ENCODE measurements around the gene ARID2.

Gene ARID2

DNA sequence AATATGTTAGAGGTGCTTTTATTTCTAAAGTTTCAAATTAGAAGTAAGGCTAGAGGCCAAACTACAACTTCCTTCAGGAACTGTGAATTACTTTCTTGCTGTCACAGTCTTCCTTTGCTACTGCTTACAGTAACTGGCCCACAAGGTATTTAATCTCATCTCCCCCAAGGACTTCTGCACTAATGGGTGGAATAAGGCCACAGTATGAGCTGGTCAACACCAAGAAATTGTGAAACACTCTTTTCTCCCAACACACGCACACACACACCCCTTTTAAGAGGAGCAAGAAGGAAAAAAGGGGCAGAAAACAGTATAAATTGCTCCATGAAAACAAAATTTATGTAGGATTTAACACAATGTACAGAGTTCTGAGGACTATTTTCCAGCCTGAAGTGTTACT lies 215.3 kb downstream of the ARID2 start:
- TF ChIP-seq FOXP2 (optimal IDR thresholded peaks at IDR 0.05; ENCODE audit: borderline replicate concordance, extremely low read depth, extremely low read length, insufficient read depth) = no peak

DNA sequence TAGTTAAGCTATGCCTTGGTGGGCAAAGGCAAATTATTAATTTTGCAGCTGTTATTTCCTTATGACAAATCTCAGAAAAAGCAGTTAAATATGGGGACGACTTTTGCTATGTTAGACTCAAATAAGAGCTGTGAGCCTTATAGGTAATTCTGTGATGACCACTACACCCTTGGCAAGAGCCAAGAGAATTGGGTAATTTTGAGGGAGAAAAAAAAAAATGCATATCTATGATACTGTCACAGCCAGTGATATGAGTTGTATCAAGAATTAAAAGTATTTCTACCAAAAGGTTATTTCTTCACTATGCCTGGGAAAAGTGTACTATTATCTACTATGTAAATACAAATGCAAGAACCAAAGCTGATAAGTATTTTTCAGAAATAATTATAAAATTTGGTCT lies 216.9 kb downstream of the ARID2 start:
- TF ChIP-seq POLR2AphosphoS5 (IDR thresholded peaks at IDR 0.05; ENCODE audit: low read depth, low read length) = no peak
- TF ChIP-seq FOXP2 (optimal IDR thresholded peaks at IDR 0.05; ENCODE audit: borderline replicate concordance, extremely low read depth, extremely low read length, insufficient read depth) = no peak
- TF ChIP-seq, protein P1, sequence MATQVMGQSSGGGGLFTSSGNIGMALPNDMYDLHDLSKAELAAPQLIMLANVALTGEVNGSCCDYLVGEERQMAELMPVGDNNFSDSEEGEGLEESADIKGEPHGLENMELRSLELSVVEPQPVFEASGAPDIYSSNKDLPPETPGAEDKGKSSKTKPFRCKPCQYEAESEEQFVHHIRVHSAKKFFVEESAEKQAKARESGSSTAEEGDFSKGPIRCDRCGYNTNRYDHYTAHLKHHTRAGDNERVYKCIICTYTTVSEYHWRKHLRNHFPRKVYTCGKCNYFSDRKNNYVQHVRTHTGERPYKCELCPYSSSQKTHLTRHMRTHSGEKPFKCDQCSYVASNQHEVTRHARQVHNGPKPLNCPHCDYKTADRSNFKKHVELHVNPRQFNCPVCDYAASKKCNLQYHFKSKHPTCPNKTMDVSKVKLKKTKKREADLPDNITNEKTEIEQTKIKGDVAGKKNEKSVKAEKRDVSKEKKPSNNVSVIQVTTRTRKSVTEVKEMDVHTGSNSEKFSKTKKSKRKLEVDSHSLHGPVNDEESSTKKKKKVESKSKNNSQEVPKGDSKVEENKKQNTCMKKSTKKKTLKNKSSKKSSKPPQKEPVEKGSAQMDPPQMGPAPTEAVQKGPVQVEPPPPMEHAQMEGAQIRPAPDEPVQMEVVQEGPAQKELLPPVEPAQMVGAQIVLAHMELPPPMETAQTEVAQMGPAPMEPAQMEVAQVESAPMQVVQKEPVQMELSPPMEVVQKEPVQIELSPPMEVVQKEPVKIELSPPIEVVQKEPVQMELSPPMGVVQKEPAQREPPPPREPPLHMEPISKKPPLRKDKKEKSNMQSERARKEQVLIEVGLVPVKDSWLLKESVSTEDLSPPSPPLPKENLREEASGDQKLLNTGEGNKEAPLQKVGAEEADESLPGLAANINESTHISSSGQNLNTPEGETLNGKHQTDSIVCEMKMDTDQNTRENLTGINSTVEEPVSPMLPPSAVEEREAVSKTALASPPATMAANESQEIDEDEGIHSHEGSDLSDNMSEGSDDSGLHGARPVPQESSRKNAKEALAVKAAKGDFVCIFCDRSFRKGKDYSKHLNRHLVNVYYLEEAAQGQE (IDR thresholded peaks at IDR 0.05; ENCODE audit: insufficient read depth in 1 of 2, low read depth in 2 of 2, low read length in 2 of 2) = no peak
- TF ChIP-seq TAF1 (IDR thresholded peaks at IDR 0.05; ENCODE audit: borderline replicate concordance, insufficient read depth, low read length) = no peak
- TF ChIP-seq SIN3A (IDR thresholded peaks at IDR 0.05; ENCODE audit: borderline replicate concordance, insufficient read depth, low read length) = no peak

DNA sequence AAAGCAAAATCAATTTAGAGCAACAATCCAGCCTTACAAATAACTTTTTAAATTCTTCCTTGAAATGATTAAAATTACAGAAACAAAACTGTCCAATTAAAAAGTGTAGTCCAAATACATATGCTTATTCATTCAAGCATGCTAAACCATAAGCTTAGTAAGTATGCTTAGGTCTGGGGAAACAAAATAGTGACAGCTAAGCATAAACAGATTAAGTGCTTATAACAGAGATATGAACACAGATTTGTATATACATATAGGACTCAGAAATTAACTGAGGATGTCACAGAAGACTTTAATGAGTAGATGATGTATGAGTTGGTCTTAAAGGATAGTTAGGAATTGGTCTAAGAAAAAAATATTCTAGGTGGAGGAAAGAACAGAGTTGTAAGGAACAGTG lies 219.0 kb downstream of the ARID2 start:
- TF ChIP-seq POLR2AphosphoS5 (IDR thresholded peaks at IDR 0.05; ENCODE audit: low read depth, low read length) (no peak), SIN3A (IDR thresholded peaks at IDR 0.05; ENCODE audit: borderline replicate concordance, insufficient read depth, low read length) (no peak), FOXP2 (optimal IDR thresholded peaks at IDR 0.05; ENCODE audit: borderline replicate concordance, extremely low read depth, extremely low read length, insufficient read depth) (no peak), TAF1 (IDR thresholded peaks at IDR 0.05; ENCODE audit: borderline replicate concordance, insufficient read depth, low read length) (no peak)
- TF ChIP-seq, protein P1 (IDR thresholded peaks at IDR 0.05; ENCODE audit: insufficient read depth in 1 of 2, low read depth in 2 of 2, low read length in 2 of 2) = no peak

All from PFSK-1 (cell line).